Keratinocyte (primary cell): Measurements from ENCODE around the gene TXLNG. TPM values are rescaled to one million over a fixed set of nuclear protein-coding genes. Genes with fewer than 3 reads are reported as not detected.
A peak's percentile ranks its signal among the peaks of the same experiment; 100 is the strongest.

ENCODE experiments used
- DNase-seq: peaks from one replicate; pipeline ENCODE4 v3.0.0-alpha.2; 2011; ENCODE audit warnings: low read depth, missing footprints, low spot score
- FAIRE-seq: peaks from 2 replicates; lab custom pipeline; 2011; peaks lifted over from hg19 to GRCh38; lab: Jason Lieb, UNC
- H2AFZ ChIP-seq: 2 replicates; pipeline ENCODE4 v1.6.0; 2012; ENCODE audit warnings: low read length, control low read depth, inconsistent platforms; ENCODE audit not compliant: control insufficient read depth
- H3K27ac ChIP-seq: 2 replicates; pipeline ENCODE4 v1.5.1; 2011; ENCODE audit warnings: low read length; ENCODE audit not compliant: control insufficient read depth, insufficient read depth
- H3K27me3 ChIP-seq: 3 replicates; pipeline ENCODE4 v1.6.0; 2011; ENCODE audit warnings: low read length; ENCODE audit not compliant: control insufficient read depth, insufficient read depth; ENCODE audit errors: extremely low read depth
- H3K36me3 ChIP-seq, 2 experiments: 2 replicates in 1 of 2; 3 replicates in 1 of 2; pipeline ENCODE4 v1.5.1; 2011; ENCODE audit warnings: low read length in 2 of 2, mild to moderate bottlenecking in 1 of 2; ENCODE audit not compliant: control insufficient read depth in 2 of 2, insufficient read depth in 2 of 2; ENCODE audit errors: extremely low read depth in 1 of 2
- H3K4me1 ChIP-seq: 3 replicates; pipeline ENCODE4 v1.5.1; 2011; ENCODE audit warnings: low read length; ENCODE audit not compliant: control insufficient read depth, insufficient read depth; ENCODE audit errors: extremely low read depth
- H3K4me2 ChIP-seq: 3 replicates; pipeline ENCODE4 v1.6.0; 2011; ENCODE audit warnings: low read depth, low read length; ENCODE audit not compliant: control insufficient read depth, insufficient read depth; ENCODE audit errors: extremely low read depth
- H3K4me3 ChIP-seq, 3 experiments: fragments of 200-600 bp in 1 of 3; sonication (generic) in 1 of 3; 2 replicates in 2 of 3; 3 replicates in 1 of 3; pipeline ENCODE4 v1.5.1; 2011 to 2016; ENCODE audit warnings: low read length in 3 of 3, mild to moderate bottlenecking in 3 of 3, control low read depth in 2 of 3, inconsistent platforms in 1 of 3, low read depth in 1 of 3, mixed read lengths in 1 of 3, mixed run types in 1 of 3, moderate library complexity in 1 of 3; ENCODE audit not compliant: control insufficient read depth in 2 of 3, insufficient read depth in 2 of 3; ENCODE audit errors: extremely low read depth in 1 of 3
- H3K79me2 ChIP-seq: 2 replicates; pipeline ENCODE4 v1.6.0; 2012; ENCODE audit warnings: low read length; ENCODE audit not compliant: control insufficient read depth, insufficient read depth
- H3K9ac ChIP-seq: 3 replicates; pipeline ENCODE4 v1.6.0; 2011; ENCODE audit warnings: low read length; ENCODE audit not compliant: control insufficient read depth, insufficient read depth; ENCODE audit errors: extremely low read depth
- H3K9me1 ChIP-seq: 3 replicates; pipeline ENCODE4 v1.6.0; 2011; ENCODE audit warnings: low read length; ENCODE audit not compliant: control insufficient read depth, insufficient read depth; ENCODE audit errors: extremely low read depth
- H3K9me3 ChIP-seq: 2 replicates; pipeline ENCODE4 v1.5.1; 2012; ENCODE audit warnings: low read depth, low read length; ENCODE audit not compliant: control insufficient read depth
- H4K20me1 ChIP-seq: 3 replicates; pipeline ENCODE4 v1.6.0; 2011; ENCODE audit warnings: low read length; ENCODE audit not compliant: control insufficient read depth, insufficient read depth; ENCODE audit errors: extremely low read depth
- CTCF ChIP-seq, 3 experiments: IDR thresholded peaks in 1 of 3; conservative IDR thresholded peaks in 1 of 3; optimal IDR thresholded peaks in 1 of 3; 2 replicates in 2 of 3; 3 replicates in 1 of 3; pipeline versions ENCODE3 to v1.5.1; 2011; ENCODE audit warnings: low read length in 3 of 3, mild to moderate bottlenecking in 3 of 3, moderate library complexity in 2 of 3, control low read depth in 1 of 3, inconsistent platforms in 1 of 3; ENCODE audit not compliant: insufficient read depth in 2 of 3; ENCODE audit errors: extremely low read depth in 1 of 3
- EZH2 ChIP-seq: IDR thresholded peaks from one replicate; pipeline ENCODE4 v1.6.1; 2012; ENCODE audit warnings: inconsistent platforms, mild to moderate bottlenecking, low read length, moderate library complexity
- dilution Hi-C: fragments of 300-500 bp; cut with MboI; formaldehyde crosslinking; loops from one replicate; pipeline ENCODE4 v1.7.0; 2020; ENCODE audit warnings: low sequenced_read_pairs; ENCODE audit not compliant: extremely low pct_ligation_motif_present
- polyA plus RNA-seq, 5 experiments: library from polyadenylated mRNA; depleted of rRNA in 3 of 5; stranded (reverse) in 3 of 5; stranded (forward) in 1 of 5; unstranded in 1 of 5; fragments of >200 nt; gene quantifications; 1 replicate in 1 of 5; 2 replicates in 3 of 5; 3 replicates in 1 of 5; pipeline versions ENCODE4 v1.2.1 to v1.2.3, GENCODE V29; 2011 to 2012; ENCODE audit warnings: missing spikeins in 2 of 5, low read depth in 1 of 5, low replicate concordance in 1 of 5

TXLNG gene
- polyA plus RNA-seq, 1 donor (not counting 4 experiments of a cell fraction or from before 2014, with no cell fraction given) = 38.5 TPM

DNA sequence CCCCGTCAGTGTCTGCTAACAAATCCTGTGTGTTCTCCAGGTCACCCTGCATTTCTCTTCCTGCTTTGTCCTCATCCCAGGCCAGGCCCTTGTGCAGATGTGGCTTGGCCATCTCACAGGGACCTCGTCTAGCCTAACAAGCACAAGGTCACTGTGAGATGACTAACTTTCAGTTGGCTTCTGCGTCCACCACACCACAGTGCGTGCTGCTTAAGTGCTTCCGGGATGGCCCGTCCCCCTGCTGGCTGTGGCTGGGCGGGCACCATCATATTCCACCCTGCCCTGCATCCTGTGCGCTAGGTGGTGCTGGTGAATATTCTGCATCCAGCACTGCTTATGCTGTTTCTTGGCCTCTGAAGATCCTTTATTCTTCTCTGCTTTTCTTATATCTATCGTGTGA is 50.1 kb downstream of the TXLNG start:
- no peak overlapping the region for H3K9ac ChIP-seq
- no peak overlapping the region for H3K27ac ChIP-seq
- H2AFZ ChIP-seq = no peak overlapping the region
- H3K4me2 ChIP-seq = no peak overlapping the region
- H4K20me1 ChIP-seq = no peaks in the 10 kb centered on the region
- H3K9me1 ChIP-seq = no peaks in the 10 kb centered on the region
- TF ChIP-seq CTCF (optimal IDR thresholded peaks at IDR 0.05 in 1 of 3, IDR thresholded peaks at IDR 0.05 in 1 of 3, conservative IDR thresholded peaks at IDR 0.05 in 1 of 3; ENCODE audit: extremely low read depth in 1 of 3, insufficient read depth in 2 of 3, low read length in 3 of 3) = peak; percentile 33 to 47 (median 43)
- TF ChIP-seq EZH2 = no peak
- no peaks in the 10 kb centered on the region for H3K9me3 ChIP-seq
- no peaks in the 10 kb centered on the region for H3K27me3 ChIP-seq
- dilution Hi-C loops = loop anchor here (25.0 kb wide), 1 partner anchor 226 kb away; no protein-coding TSS in a partner anchor
- H3K79me2 ChIP-seq = no peaks in the 10 kb centered on the region
- peaks cover 23 to 43% of the 10 kb centered on the region in 2 experiments for H3K36me3 ChIP-seq
- FAIRE-seq = no peak
- peaks cover 11% of the 10 kb centered on the region for H3K4me1 ChIP-seq
- no peak overlapping the region for H3K4me3 ChIP-seq
- DNase-seq = no peak

- FAIRE-seq = no peak
- Histone ChIP-seq H3K4me1 (peaks cover 14% of the 10 kb centered on the region), H3K4me2 (no peak overlapping the region), H3K9me3 (no peaks in the 10 kb centered on the region), H3K36me3 (peaks cover 17 to 37% of the 10 kb centered on the region in 2 experiments), H4K20me1 (no peaks in the 10 kb centered on the region), H2AFZ (no peak overlapping the region), H3K27ac (no peak overlapping the region), H3K27me3 (no peaks in the 10 kb centered on the region), H3K9ac (no peak overlapping the region), H3K79me2 (no peaks in the 10 kb centered on the region), H3K4me3 (no peak overlapping the region), H3K9me1 (no peaks in the 10 kb centered on the region)
- no peak for TF ChIP-seq EZH2
- TF ChIP-seq CTCF (optimal IDR thresholded peaks at IDR 0.05 in 1 of 3, IDR thresholded peaks at IDR 0.05 in 1 of 3, conservative IDR thresholded peaks at IDR 0.05 in 1 of 3; ENCODE audit: extremely low read depth in 1 of 3, insufficient read depth in 2 of 3, low read length in 3 of 3) = peak in 1 of 3 experiments; percentile 3
- dilution Hi-C loops = loop anchor here (25.0 kb wide), 1 partner anchor 224 kb away; no protein-coding TSS in a partner anchor
- DNase-seq = no peak
Measured at GRCh38 chrX:16838202-16839066, 52.2 kb downstream of the TXLNG start.
